ENCODE measurements around the gene TCF3. TPM values are rescaled to one million over a fixed set of nuclear protein-coding genes. Genes with fewer than 3 reads are reported as not detected.

Gene TCF3
- total RNA-seq, 5 donors from 2014 or later (not counting 1 experiment from before 2014, with no cell fraction given), result 63.3 to 107 (median 94.6) TPM

DNA sequence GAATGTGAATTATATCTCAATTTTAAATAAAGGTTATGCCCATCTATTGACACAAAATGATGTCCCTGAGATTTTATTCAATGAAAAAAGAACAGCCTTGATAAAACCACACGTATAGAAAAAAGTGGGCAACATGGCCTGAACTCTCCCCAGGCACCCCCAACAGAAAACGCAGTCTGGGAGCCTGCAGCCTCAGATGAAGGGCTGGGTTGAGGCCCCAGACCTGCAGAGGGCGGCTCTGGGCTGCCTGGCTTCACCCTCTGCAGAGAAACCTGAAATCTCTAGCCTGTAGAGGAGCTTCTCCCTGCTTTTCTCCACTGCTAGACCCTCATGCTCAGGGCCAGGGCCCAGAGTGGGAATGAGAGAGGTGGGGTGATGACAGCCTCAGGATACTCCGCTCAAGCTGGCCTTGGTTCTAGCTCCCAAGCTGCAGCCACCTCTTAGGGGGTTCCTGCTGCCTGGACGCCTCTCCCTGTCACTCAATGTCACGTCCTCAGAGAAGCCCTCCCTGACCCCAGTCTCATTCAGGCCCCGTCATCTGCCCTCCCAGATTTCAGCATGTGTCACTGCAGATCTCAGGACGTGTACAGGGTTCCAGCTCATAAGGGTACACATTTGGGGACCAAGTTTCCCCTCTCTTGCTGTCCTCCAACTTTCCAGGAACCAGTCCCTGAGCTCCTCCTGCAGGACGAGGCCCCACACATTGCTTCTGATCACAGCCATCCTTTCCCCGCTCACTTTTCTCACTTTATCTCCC is 61.6 kb downstream of the TCF3 start:
- 13% methylated on average over 9 of the region's 10 CpGs for WGBS (ENCODE audit: insufficient coverage)
- H3K27ac Mint-ChIP-seq, result peak overlapping the region; percentile 86 to 92
- ATAC-seq (replicated peaks in 1 of 4), result peak in 1 of 4 experiments; percentile 17
- Histone ChIP-seq H3K4me1 (ENCODE audit: control insufficient read depth in 1 of 2, extremely low read depth in 1 of 2, insufficient read depth in 2 of 2, low read length in 2 of 2) (peaks cover 6 to 30% of the 10 kb centered on the region in 2 experiments), H3K9me3 (no peaks in the 10 kb centered on the region), H3K27me3 (replicated peaks in 1 of 2; ENCODE audit: control insufficient read depth in 2 of 2, extremely low read depth in 1 of 2, insufficient read depth in 2 of 2, low read length in 1 of 2) (no peaks in the 10 kb centered on the region), H3K4me3 (ENCODE audit: control insufficient read depth in 1 of 2, extremely low read depth in 1 of 2, low read length in 1 of 2) (peak overlapping the region; percentile 79 to 82), H3K27ac (ENCODE audit: low read length) (no peak overlapping the region), H3K36me3 (ENCODE audit: control insufficient read depth in 2 of 2, extremely low read depth in 1 of 2, insufficient read depth in 1 of 2, low read length in 1 of 2) (peaks cover 0 to 3% of the 10 kb centered on the region in 2 donors)
- CTCF ChIA-PET, result interaction anchor here (0.5 to 1.6 kb wide), 5 partner anchors 82 to 1360 kb away, joined by 3 to 8 read pairs (median 3); no protein-coding TSS in a partner anchor
- H3K27me3 Mint-ChIP-seq, result no peaks in the 10 kb centered on the region
- peaks cover 18 to 26% (median 23%) of the 10 kb centered on the region in 3 donors for H3K4me1 Mint-ChIP-seq
- H3K9me3 Mint-ChIP-seq, result no peaks in the 10 kb centered on the region
- POLR2A ChIA-PET, result no interaction called here
- peak in 8 of 35 experiments; percentile 8 to 51 (median 30) for DNase-seq
- H3K4me3 Mint-ChIP-seq, result peak overlapping the region; percentile 81 to 87 (median 81)
- H3K36me3 Mint-ChIP-seq, result peaks cover 1% of the 10 kb centered on the region

DNA sequence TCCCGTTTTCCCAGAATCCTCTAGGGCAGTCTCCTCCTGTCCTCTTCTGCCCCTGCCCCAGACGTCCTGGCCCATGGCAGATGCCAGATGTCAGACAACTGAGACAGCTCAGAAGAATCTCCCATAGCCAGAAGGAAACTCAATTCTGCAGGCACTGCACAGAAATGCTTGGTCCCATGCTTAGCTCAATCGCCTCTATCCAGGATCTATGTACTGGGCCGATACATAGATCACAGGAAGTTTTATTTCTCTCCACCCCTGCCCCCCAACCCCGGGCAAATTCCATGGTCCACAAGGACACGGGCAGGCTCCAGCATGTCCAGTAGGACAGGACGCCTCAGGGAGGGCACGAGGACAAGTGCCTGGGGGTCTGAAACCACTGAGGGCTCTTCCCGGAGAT is 64.5 kb downstream of the TCF3 start:
- ATAC-seq (replicated peaks in 1 of 4) (no peak), DNase-seq (no peak)
- no peaks in the 10 kb centered on the region for H3K9me3 Mint-ChIP-seq
- ChIA-PET CTCF (interaction anchor here in 1 of 2 donors (0.7 to 1.1 kb wide), 2 partner anchors 27 to 605 kb away, joined by 4 to 7 read pairs; no protein-coding TSS in a partner anchor), POLR2A (no interaction called here)
- H3K27ac ChIP-seq (ENCODE audit: low read length), result no peak overlapping the region
- H3K27me3 Mint-ChIP-seq, result no peaks in the 10 kb centered on the region
- H3K4me3 ChIP-seq (ENCODE audit: control insufficient read depth in 1 of 2, extremely low read depth in 1 of 2, low read length in 1 of 2), result no peak overlapping the region
- no peak overlapping the region for H3K4me3 Mint-ChIP-seq
- no peaks in the 10 kb centered on the region for H3K27me3 ChIP-seq (replicated peaks in 1 of 2; ENCODE audit: control insufficient read depth in 2 of 2, extremely low read depth in 1 of 2, insufficient read depth in 2 of 2, low read length in 1 of 2)
- H3K27ac Mint-ChIP-seq, result no peak overlapping the region
- peaks cover 14 to 27% (median 25%) of the 10 kb centered on the region in 3 donors for H3K4me1 Mint-ChIP-seq
- 91% methylated on average over 6 of the region's 9 CpGs for WGBS (ENCODE audit: insufficient coverage)
- H3K4me1 ChIP-seq (ENCODE audit: control insufficient read depth in 1 of 2, extremely low read depth in 1 of 2, insufficient read depth in 2 of 2, low read length in 2 of 2), result peaks cover 6 to 28% of the 10 kb centered on the region in 2 experiments
- H3K36me3 Mint-ChIP-seq, result no peaks in the 10 kb centered on the region
- peaks cover 3 to 8% of the 10 kb centered on the region in 2 donors for H3K36me3 ChIP-seq (ENCODE audit: control insufficient read depth in 2 of 2, extremely low read depth in 1 of 2, insufficient read depth in 1 of 2, low read length in 1 of 2)
- H3K9me3 ChIP-seq, result no peaks in the 10 kb centered on the region

DNA sequence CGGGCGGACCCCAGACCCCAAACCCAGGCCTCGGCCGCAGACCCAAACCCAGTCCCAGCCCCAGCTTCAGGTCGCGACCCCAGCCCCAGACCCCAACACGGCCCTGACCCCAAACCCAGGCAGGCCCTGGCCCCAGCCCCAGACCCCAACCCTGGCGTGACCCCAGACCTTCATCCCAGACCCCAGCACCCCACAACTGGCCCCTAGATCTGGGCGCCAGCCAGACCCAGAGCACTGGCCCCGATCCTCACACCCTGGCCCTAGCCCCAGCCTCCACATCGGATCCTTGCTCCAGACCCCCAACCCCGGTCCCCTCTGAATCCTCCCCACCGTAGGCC is 67.2 kb downstream of the TCF3 start:
- peaks cover 0 to 13% (median 10%) of the 10 kb centered on the region in 3 donors for H3K4me1 Mint-ChIP-seq

DNA sequence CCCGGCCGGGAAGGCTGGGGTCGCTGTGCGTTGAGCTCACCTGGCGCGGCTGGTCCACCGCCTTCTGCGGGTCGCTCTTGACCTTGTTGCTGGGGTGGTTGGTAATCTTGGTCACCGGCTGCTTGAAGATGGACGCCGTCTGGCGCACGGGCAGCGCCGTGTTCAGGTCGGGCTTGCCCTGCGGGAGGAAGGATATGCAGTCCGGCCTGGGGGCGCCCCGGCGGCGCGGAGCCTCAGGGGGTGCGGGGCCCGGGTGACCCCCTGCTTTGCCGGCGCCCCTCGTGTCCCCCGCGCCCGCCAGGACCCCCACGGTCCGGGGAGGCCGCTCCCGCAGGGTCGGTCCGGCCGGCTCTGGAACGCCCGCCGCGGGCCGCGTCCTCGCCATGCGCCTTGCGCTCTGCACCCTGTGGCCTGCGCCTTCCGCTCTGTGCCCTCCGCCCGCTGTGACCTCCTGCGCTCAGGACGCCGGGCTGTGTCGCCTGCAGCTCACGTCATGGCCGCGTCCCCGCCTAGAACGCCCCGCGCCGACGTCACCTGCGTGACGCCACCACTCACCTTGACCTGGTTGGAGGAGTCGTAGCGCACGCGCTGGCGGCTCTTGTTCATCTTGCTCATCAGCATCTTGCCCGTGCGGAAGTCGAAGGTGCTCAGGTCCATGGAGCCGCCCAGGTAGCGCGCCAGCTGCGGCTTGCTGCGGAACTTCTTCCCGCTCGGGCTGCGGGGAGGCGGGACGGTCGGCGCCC is 67.7 kb downstream of the TCF3 start:
- Histone ChIP-seq H3K36me3 (ENCODE audit: control insufficient read depth in 2 of 2, extremely low read depth in 1 of 2, insufficient read depth in 1 of 2, low read length in 1 of 2) (peaks cover 3 to 34% of the 10 kb centered on the region in 2 donors), H3K27ac (ENCODE audit: low read length) (no peak overlapping the region), H3K27me3 (replicated peaks in 1 of 2; ENCODE audit: control insufficient read depth in 2 of 2, extremely low read depth in 1 of 2, insufficient read depth in 2 of 2, low read length in 1 of 2) (no peaks in the 10 kb centered on the region), H3K4me1 (ENCODE audit: control insufficient read depth in 1 of 2, extremely low read depth in 1 of 2, insufficient read depth in 2 of 2, low read length in 2 of 2) (peaks cover 0 to 7% of the 10 kb centered on the region in 2 experiments), H3K4me3 (ENCODE audit: control insufficient read depth in 1 of 2, extremely low read depth in 1 of 2, low read length in 1 of 2) (no peak overlapping the region), H3K9me3 (no peaks in the 10 kb centered on the region)
- DNase-seq (no peak), ATAC-seq (replicated peaks in 1 of 4) (no peak)
- Mint-ChIP-seq H3K4me3 (no peak overlapping the region), H3K27me3 (no peaks in the 10 kb centered on the region), H3K36me3 (peaks cover 11% of the 10 kb centered on the region), H3K4me1 (peaks cover under 1 to 13% (median 8%) of the 10 kb centered on the region in 3 donors), H3K9me3 (no peaks in the 10 kb centered on the region), H3K27ac (no peak overlapping the region)
- ChIA-PET POLR2A (no interaction called here), CTCF (no interaction called here)
- 98% methylated on average over 84 of the region's 87 CpGs for WGBS (ENCODE audit: insufficient coverage)

More for the DNA sequence above, 67.2 kb downstream of the TCF3 start:
- H3K27me3 ChIP-seq (replicated peaks in 1 of 2; ENCODE audit: control insufficient read depth in 2 of 2, extremely low read depth in 1 of 2, insufficient read depth in 2 of 2, low read length in 1 of 2), result no peaks in the 10 kb centered on the region
- WGBS (ENCODE audit: insufficient coverage), result 98% methylated on average over 10 of the region's 13 CpGs
- H3K4me1 ChIP-seq (ENCODE audit: control insufficient read depth in 1 of 2, extremely low read depth in 1 of 2, insufficient read depth in 2 of 2, low read length in 2 of 2), result peaks cover 0 to 9% of the 10 kb centered on the region in 2 experiments
- ATAC-seq (replicated peaks in 1 of 4), result no peak
- H3K36me3 ChIP-seq (ENCODE audit: control insufficient read depth in 2 of 2, extremely low read depth in 1 of 2, insufficient read depth in 1 of 2, low read length in 1 of 2), result peaks cover 3 to 31% of the 10 kb centered on the region in 2 donors
- Mint-ChIP-seq H3K27ac (no peak overlapping the region), H3K36me3 (peaks cover 8% of the 10 kb centered on the region), H3K4me3 (no peak overlapping the region), H3K9me3 (no peaks in the 10 kb centered on the region), H3K27me3 (no peaks in the 10 kb centered on the region)
- DNase-seq, result no peak
- H3K27ac ChIP-seq (ENCODE audit: low read length), result no peak overlapping the region
- no peaks in the 10 kb centered on the region for H3K9me3 ChIP-seq
- POLR2A ChIA-PET, result no interaction called here
- CTCF ChIA-PET, result no interaction called here
- no peak overlapping the region for H3K4me3 ChIP-seq (ENCODE audit: control insufficient read depth in 1 of 2, extremely low read depth in 1 of 2, low read length in 1 of 2)

DNA sequence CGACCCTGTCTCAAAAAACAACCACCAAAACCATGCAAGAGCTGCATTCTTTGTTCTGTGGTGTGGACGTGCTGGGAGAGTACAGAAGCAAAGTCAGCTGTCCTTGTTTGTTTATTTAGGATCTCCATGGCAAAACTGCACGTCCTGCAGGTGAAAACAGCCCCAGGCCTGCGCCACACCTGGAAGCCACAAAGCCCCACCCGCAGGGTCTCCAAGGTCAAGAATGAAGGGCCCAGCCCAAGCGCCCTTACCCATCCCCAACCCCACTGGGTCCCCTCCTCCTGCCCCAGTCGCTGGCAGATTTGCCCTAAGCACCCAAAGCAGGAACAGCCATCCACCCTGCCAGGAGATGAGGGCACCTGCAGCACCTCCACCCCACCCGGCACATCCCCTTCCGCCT is 70.2 kb downstream of the TCF3 start:
- H3K27me3 ChIP-seq (replicated peaks in 1 of 2; ENCODE audit: control insufficient read depth in 2 of 2, extremely low read depth in 1 of 2, insufficient read depth in 2 of 2, low read length in 1 of 2), result no peaks in the 10 kb centered on the region
- ChIA-PET CTCF (no interaction called here), POLR2A (interaction anchor here in 1 of 2 donors (0.7 kb wide), 1 partner anchor 37 kb away, joined by 5 read pairs; no protein-coding TSS in a partner anchor)
- Mint-ChIP-seq H3K27me3 (no peaks in the 10 kb centered on the region), H3K36me3 (peaks cover 11% of the 10 kb centered on the region), H3K4me3 (no peak overlapping the region), H3K4me1 (peaks cover 5 to 7% (median 6%) of the 10 kb centered on the region in 3 donors), H3K9me3 (no peaks in the 10 kb centered on the region), H3K27ac (no peak overlapping the region)
- no peak overlapping the region for H3K27ac ChIP-seq (ENCODE audit: low read length)
- H3K36me3 ChIP-seq (ENCODE audit: control insufficient read depth in 2 of 2, extremely low read depth in 1 of 2, insufficient read depth in 1 of 2, low read length in 1 of 2), result peaks cover 16 to 46% of the 10 kb centered on the region in 2 donors
- peaks cover 0 to 7% of the 10 kb centered on the region in 2 experiments for H3K4me1 ChIP-seq (ENCODE audit: control insufficient read depth in 1 of 2, extremely low read depth in 1 of 2, insufficient read depth in 2 of 2, low read length in 2 of 2)
- WGBS (ENCODE audit: insufficient coverage), result 97% methylated on average over 5 of the region's 9 CpGs
- no peak overlapping the region for H3K4me3 ChIP-seq (ENCODE audit: control insufficient read depth in 1 of 2, extremely low read depth in 1 of 2, low read length in 1 of 2)
- DNase-seq (no peak), ATAC-seq (replicated peaks in 1 of 4) (no peak)
- H3K9me3 ChIP-seq, result no peaks in the 10 kb centered on the region

DNA sequence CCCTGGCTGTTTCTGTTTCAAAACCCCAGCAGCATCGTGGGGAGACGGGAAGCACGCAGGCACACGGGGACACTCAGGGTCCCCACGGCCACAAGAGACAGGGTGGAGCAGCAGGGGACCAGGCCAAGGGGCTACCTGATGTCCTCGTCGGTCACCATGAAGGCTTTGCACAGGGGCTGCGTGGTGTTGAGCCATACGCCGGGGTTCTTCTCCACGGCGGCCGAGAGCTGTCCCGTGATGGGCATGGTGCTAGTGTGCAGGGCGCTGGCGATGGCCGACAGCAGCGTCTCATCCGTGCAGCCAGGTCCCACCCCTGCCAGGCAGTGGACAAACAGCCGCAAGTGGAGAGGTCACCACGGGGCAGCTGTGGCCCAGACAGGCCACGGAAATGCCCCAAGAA is 71.5 kb downstream of the TCF3 start:
- Histone ChIP-seq H3K4me3 (ENCODE audit: control insufficient read depth in 1 of 2, extremely low read depth in 1 of 2, low read length in 1 of 2) (no peak overlapping the region), H3K4me1 (ENCODE audit: control insufficient read depth in 1 of 2, extremely low read depth in 1 of 2, insufficient read depth in 2 of 2, low read length in 2 of 2) (peaks cover 0 to 7% of the 10 kb centered on the region in 2 experiments), H3K27ac (ENCODE audit: low read length) (no peak overlapping the region), H3K36me3 (ENCODE audit: control insufficient read depth in 2 of 2, extremely low read depth in 1 of 2, insufficient read depth in 1 of 2, low read length in 1 of 2) (peaks cover 22 to 52% of the 10 kb centered on the region in 2 donors), H3K27me3 (replicated peaks in 1 of 2; ENCODE audit: control insufficient read depth in 2 of 2, extremely low read depth in 1 of 2, insufficient read depth in 2 of 2, low read length in 1 of 2) (no peaks in the 10 kb centered on the region), H3K9me3 (no peaks in the 10 kb centered on the region)
- ChIA-PET CTCF (no interaction called here), POLR2A (no interaction called here)
- no peaks in the 10 kb centered on the region for H3K27me3 Mint-ChIP-seq
- peaks cover 5 to 9% (median 5%) of the 10 kb centered on the region in 3 donors for H3K4me1 Mint-ChIP-seq
- no peak for DNase-seq
- no peak overlapping the region for H3K27ac Mint-ChIP-seq
- H3K4me3 Mint-ChIP-seq, result no peak overlapping the region
- ATAC-seq (replicated peaks in 1 of 4), result no peak
- no peaks in the 10 kb centered on the region for H3K9me3 Mint-ChIP-seq
- H3K36me3 Mint-ChIP-seq, result peaks cover 11% of the 10 kb centered on the region
- WGBS (ENCODE audit: insufficient coverage), result 96% methylated on average over 19 of the region's 22 CpGs
